DMS 273 (cell line): ENCODE measurements around the gene CGB5.
"Not testable (repeated sequence)": the region's sequence is repeated elsewhere in the genome, so short reads cannot be mapped to it uniquely, and the experiment has no call there.

Experiments used
- DNase-seq: peaks from one replicate; lab custom pipeline; 2025; ENCODE audit not compliant: unreplicated experiment; lab: John Stamatoyannopoulos, UW

The CGB5 gene

DNA sequence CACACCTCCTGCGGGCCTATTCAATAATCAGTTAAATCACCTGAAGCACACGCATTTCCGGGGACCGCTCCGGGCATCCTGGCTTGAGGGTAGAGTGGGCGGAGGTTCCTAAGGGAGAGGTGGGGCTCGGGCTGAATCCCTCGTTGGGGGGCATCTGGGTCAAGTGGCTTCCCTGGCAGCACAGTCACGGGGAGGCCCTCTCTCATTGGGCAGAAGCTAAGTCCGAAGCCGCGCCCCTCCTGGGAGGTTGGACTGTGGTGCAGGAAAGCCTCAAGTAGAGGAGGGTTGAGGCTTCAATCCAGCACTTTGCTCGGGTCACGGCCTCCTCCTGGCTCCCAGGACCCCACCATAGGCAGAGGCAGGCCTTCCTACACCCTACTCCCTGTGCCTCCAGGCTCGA, at the start of gene CGB5:
TSS of gene CGB5 (plus strand) at position 301 of the 400 bp plus-strand sequence. CDS start 362 bp downstream, outside the sequence.
- DNase-seq: not testable (repeated sequence)

- DNase-seq: peak; percentile 60
Observed at GRCh38 chr19:48994035-48994386, 49.6 kb upstream of the CGB5 start.

DNA sequence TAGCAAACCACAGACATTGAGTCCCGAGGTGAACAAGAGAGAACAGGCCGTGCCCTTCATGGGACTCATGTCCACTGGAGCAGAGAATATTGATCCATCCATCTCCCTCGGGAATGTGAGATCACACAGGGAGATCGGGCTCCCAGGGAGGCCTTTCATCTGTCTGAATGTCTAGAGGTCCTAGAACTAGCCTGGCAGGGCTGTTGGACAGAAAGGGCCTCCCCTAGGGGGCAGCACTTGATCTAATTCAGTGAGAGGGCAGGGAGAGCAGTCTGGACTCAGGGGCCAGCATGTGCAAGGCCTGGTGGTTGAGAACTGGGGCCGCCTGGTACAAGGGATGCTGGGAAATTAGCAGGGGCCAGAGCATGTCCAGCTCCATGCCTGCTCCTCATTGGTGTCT, 45.7 kb upstream of the CGB5 start:
- DNase-seq: peak; percentile 77

DNA sequence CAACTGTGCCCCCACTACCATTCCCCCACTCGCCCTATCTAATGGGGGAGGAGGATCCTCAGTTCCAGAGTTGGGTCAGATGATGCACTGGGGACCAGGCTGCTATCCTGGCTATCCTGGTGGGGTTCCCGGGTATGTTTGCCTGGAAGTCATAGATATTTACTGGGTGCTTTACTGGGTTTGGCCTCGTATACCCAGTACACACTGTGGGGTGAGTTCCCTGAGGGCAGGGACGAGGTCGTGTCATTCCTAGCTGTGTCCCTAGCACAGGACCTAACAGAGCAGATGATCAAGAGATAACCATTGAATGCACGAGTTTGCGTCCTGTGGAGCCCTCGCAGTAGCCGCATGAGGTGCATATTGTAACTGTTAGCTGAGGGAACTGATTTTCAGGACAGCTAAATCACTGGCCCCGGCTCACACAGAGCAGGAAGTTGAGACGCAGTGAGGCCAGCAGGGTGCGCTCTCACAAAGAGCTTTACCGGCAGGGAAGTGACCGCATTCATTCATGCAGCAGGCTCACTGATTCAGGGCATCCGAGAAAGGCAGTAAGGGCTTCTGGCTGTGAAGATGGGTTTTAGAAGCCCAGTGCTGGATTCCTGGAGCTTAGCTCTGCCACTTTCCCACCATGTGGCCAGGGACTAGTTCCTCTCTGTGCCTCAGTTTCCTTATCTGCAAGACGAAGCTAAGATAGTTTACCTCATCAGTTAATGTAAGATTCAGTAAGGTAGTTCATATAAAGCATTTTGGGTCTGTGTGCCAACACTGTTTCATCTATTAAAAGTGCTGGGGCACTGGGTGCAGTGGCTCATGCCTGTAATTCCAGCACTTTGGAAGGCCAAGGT, 43.9 kb upstream of the CGB5 start:
- peak; percentile 73 for DNase-seq

GRCh38 chr19:49004133-49004532, 39.5 kb upstream of the CGB5 start:
- DNase-seq: no peak

GRCh38 chr19:49004964-49005614, 38.6 kb upstream of the CGB5 start:
- DNase-seq: no peak

- DNase-seq: no peak
Observed at GRCh38 chr19:49006905-49007304, 36.7 kb upstream of the CGB5 start.

DNA sequence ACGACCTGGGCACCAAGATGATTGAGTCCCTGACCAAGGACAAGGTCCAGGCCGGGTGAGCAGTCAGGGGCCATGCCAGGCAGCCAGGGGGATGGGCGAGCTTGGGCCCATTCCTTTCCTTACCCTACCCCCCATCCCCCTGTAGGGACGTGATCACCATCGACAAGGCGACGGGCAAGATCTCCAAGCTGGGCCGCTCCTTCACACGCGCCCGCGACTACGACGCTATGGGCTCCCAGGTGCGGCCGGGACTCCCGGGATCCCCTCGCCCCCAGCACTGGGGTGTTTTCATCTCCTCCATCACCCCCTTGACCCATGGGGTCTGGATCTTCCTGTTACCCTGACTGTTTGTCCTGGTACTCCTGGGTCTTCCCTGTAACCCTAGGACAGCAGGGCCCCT, 33.8 kb upstream of the CGB5 start:
- no peak for DNase-seq

GRCh38 chr19:49010453-49010852, 33.2 kb upstream of the CGB5 start:
- no peak for DNase-seq

- DNase-seq: no peak
Observed at GRCh38 chr19:49011194-49011593, 32.5 kb upstream of the CGB5 start.

DNA sequence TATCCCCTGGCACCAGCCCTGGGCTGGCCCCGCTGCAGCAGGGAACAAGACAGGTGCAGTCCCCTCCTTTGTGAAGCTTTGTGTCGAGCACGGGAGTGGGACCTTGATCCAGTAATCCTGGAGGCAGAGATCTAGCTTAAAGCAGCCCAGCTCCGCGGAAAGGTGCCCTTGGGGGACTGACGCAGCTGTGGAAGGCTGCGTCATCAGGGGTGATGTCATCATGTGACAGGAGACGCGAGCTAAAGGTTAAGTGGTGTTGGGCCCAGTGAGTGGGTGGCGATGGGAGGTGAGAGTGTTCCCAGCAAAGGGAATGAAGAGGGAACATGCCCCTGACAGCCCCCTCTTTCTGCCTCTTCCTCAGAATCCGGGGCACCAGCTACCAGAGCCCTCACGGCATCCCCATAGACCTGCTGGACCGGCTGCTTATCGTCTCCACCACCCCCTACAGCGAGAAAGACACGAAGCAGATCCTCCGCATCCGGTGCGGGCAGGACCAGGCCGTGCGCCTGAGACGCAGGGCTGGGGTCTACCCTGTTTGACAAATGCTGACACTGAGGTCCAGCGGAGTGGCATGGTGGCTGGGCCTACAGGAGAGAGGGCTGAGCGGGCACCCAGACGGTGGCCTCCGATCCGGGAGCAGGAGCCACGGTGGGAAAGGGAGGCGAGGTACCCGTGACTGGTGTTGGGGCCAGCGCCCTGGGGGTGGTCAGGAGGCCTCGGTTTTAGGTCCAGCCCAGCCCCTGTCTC, 29.4 kb upstream of the CGB5 start:
- no peak for DNase-seq

GRCh38 chr19:49014870-49015255, 28.8 kb upstream of the CGB5 start:
- no peak for DNase-seq

GRCh38 chr19:49016067-49016839, 27.4 kb upstream of the CGB5 start:
- no peak for DNase-seq

GRCh38 chr19:49017041-49017665, 26.5 kb upstream of the CGB5 start, which contains the start of gene LHB:
Gene LHB (minus strand): TSS chr19:49017091. CDS start chr19:49017081, 10 bp downstream.
- no peak for DNase-seq

- DNase-seq: peak; percentile 92
Observed at GRCh38 chr19:49017666-49018351, 25.8 kb upstream of the CGB5 start.

DNA sequence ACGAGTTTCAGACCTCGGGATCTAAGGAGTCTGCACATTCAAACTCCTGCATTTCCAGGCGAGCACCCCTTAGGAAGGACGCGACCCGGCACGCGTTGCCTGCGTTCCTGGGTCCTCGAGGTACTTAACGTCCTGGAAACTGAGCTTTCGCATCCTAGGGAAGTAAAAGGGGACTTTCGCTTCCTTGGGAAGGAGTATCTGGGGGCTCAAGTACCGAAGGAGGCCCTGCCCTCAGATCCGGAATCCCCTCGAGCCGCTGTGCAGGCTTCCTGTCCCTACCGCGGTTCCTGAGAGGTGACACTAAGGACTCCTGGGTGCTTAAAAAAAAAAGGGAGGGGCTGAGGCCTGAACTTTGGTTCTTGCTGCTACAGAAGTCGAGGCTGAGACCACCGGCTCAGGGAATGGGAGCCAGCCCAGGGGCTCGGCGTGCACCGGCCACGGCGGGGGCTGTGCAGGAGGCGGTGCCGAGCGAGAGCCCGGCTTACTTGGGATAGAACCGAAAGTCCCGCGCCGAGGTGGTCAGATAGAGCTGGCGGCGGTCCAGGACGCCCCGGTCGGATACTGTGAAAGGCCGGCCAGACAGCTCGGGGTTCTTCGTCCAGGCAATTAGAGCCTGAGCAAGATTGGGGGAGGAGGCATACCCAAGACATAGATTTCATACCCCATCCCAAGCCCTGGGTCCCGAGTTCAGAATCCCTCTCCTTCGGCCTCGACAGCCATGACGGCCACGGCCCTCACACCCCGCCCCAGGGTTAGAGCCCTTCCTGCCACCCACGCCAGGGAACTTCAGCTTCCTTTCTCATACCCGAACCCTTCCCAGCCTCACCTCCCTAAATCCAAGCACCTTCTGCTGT, 25.0 kb upstream of the CGB5 start:
- peak; percentile 56 for DNase-seq

- peak; percentile 80 for DNase-seq
Observed at GRCh38 chr19:49019242-49019932, 24.3 kb upstream of the CGB5 start.

DNA sequence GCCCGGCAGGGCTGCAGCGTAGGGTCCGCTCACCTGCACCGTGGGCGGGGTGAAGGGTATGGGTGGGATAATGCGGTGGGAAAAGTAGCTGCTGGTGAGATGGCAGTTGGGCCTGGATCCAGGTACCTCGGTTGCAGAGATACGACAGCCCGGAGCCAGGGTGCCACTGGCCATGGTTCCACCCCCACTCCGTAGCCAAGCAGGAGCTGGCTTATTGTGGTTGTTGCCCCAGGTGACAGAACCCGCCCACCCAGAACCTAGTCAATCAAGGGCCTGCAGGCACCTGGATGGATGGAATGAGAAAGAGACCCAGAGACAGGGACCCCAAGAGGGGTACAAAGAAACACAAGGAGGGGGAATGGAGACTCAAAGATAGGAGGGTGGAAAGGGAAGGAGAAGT, 23.3 kb upstream of the CGB5 start:
- DNase-seq: peak; percentile 39
